Prostate gland (tissue), 2 donors: Measurements from ENCODE around the gene CCK. TPM values are rescaled to one million over a fixed set of nuclear protein-coding genes. Genes with fewer than 3 reads are reported as not detected.
A peak's percentile ranks its signal among the peaks of the same experiment; 100 is the strongest.

Experiments
- DNase-seq: peaks from one replicate; pipeline ENCODE4 v3.0.0-alpha.2; 2019; ENCODE audit warnings: low spot score
- H3K27ac ChIP-seq, 2 donors: fragments of 200-600 bp; sonication (generic); 2 replicates each; pipeline ENCODE4 v1.5.1; 2017 to 2019
- H3K27me3 ChIP-seq: fragments of 200-600 bp; sonication (generic); replicated peaks from 2 replicates; pipeline ENCODE4 v1.5.1; 2019; ENCODE audit not compliant: insufficient read depth
- H3K36me3 ChIP-seq, 2 donors: fragments of 200-600 bp; sonication (generic); 1 replicate in 1 of 2; 2 replicates in 1 of 2; pipeline versions ENCODE4 v1.5.1 to v1.8.1; 2017 to 2019
- H3K4me1 ChIP-seq: fragments of 200-600 bp; sonication (generic); replicated peaks from 2 replicates; pipeline ENCODE4 v1.5.1; 2019
- H3K4me3 ChIP-seq, 2 donors: fragments of 200-600 bp; sonication (generic); 2 replicates each; pipeline ENCODE4 v1.5.1; 2017 to 2019
- H3K9me3 ChIP-seq: fragments of 200-600 bp; sonication (generic); 2 replicates; pipeline ENCODE4 v1.5.1; 2017
- CTCF ChIP-seq, 4 experiments: fragments of 200-600 bp in 2 of 4; fragments of 450-650 bp in 2 of 4; sonication (generic) in 2 of 4; IDR thresholded peaks; 1 replicate in 3 of 4; 2 replicates in 1 of 4; pipeline ENCODE4 v1.5.1; 2016 to 2019; ENCODE audit warnings: antibody characterized with exemption in 4 of 4, mild to moderate bottlenecking in 2 of 4, moderate library complexity in 2 of 4
- POLR2A ChIP-seq: fragments of 450-650 bp; IDR thresholded peaks from one replicate; pipeline ENCODE4 v1.6.1; 2016; ENCODE audit warnings: antibody characterized with exemption, mild to moderate bottlenecking
- POLR2AphosphoS5 ChIP-seq: sonication (generic); formaldehyde crosslinking; IDR thresholded peaks from one replicate; pipeline ENCODE4 v1.6.1; 2017; ENCODE audit warnings: antibody characterized with exemption
- WGBS: methylation state at CpG from one replicate; pipeline ENCODE4 v1.1.5; 2018; 5-methylcytosine and 5-hydroxymethylcytosine counted together
- intact Hi-C: fragments of 100-400 bp; cut with DNase I; formaldehyde crosslinking; loops from one replicate; pipeline ENCODE4 v1.14.2; 2022
- total RNA-seq, 2 donors: library from RNA; depleted of rRNA; stranded (reverse); fragments of >200 nt; gene quantifications; one replicate each; pipeline ENCODE4 v1.1.0, GENCODE V29; 2016

CCK gene
- total RNA-seq, 2 donors from 2014 or later, result 3.0 to 50.7 TPM

GRCh38 chr3:42236611-42237010, 29.4 kb downstream of the CCK start:
- Histone ChIP-seq H3K27me3 (no peaks in the 10 kb centered on the region), H3K36me3 (no peaks in the 10 kb centered on the region), H3K4me3 (no peak overlapping the region), H3K9me3 (no peaks in the 10 kb centered on the region), H3K27ac (peak overlapping the region; percentile 29 to 67), H3K4me1 (peaks cover 2% of the 10 kb centered on the region)
- 93% methylated on average over 2 of the region's 2 CpGs for WGBS
- TF ChIP-seq POLR2AphosphoS5, result peak; percentile 81
- TF ChIP-seq CTCF (IDR thresholded peaks at IDR 0.05), result no peak
- no peak for TF ChIP-seq POLR2A
- intact Hi-C loops, result no loop called here
- DNase-seq, result peak; percentile 63

GRCh38 chr3:42235532-42235931, 30.5 kb downstream of the CCK start:
- Histone ChIP-seq H3K9me3 (no peaks in the 10 kb centered on the region), H3K4me3 (no peak overlapping the region), H3K27ac (no peak overlapping the region), H3K27me3 (no peaks in the 10 kb centered on the region), H3K4me1 (peaks cover 2% of the 10 kb centered on the region), H3K36me3 (no peaks in the 10 kb centered on the region)
- TF ChIP-seq CTCF (IDR thresholded peaks at IDR 0.05) (no peak), POLR2A (no peak), POLR2AphosphoS5 (no peak)
- DNase-seq, result no peak
- intact Hi-C loops, result no loop called here

GRCh38 chr3:42230860-42231259, 35.1 kb downstream of the CCK start:
- Histone ChIP-seq H3K4me3 (no peak overlapping the region), H3K27ac (no peak overlapping the region), H3K27me3 (no peaks in the 10 kb centered on the region), H3K9me3 (no peaks in the 10 kb centered on the region), H3K36me3 (no peaks in the 10 kb centered on the region), H3K4me1 (peaks cover 4% of the 10 kb centered on the region)
- 78% methylated on average over 5 of the region's 5 CpGs for WGBS
- intact Hi-C loops, result loop anchor here (2.0 kb wide), 1 partner anchor 212 kb away; no protein-coding TSS in a partner anchor
- no peak for TF ChIP-seq CTCF (IDR thresholded peaks at IDR 0.05)
- no peak for TF ChIP-seq POLR2A
- no peak for TF ChIP-seq POLR2AphosphoS5
- DNase-seq, result no peak

- DNase-seq, result peak; percentile 35
- intact Hi-C loops, result loop anchor here (2.0 to 10.0 kb wide), 2 partner anchors 213 to 315 kb away; no protein-coding TSS in a partner anchor
- WGBS, result 40% methylated on average over 14 of the region's 14 CpGs
These were observed 35.9 kb downstream of the CCK start for GRCh38 chr3:42229942-42230688.

More at GRCh38 chr3:42229942-42230688, 35.9 kb downstream of the CCK start:
- Histone ChIP-seq H3K27ac (peak overlapping the region; percentile 45 to 73), H3K27me3 (no peaks in the 10 kb centered on the region), H3K4me1 (peaks cover 8% of the 10 kb centered on the region), H3K9me3 (no peaks in the 10 kb centered on the region), H3K4me3 (no peak overlapping the region), H3K36me3 (no peaks in the 10 kb centered on the region)
- TF ChIP-seq POLR2AphosphoS5, result no peak
- TF ChIP-seq POLR2A, result no peak
- peak; percentile 33 to 84 (median 64) for TF ChIP-seq CTCF (IDR thresholded peaks at IDR 0.05)
